Measurements from ENCODE around the gene AGAP1.
A peak's percentile ranks its signal among the peaks of the same experiment; 100 is the strongest.

AGAP1 gene

GRCh38 chr2:235949567-235950472 lies 456.0 kb downstream of the AGAP1 start:
- ATAC-seq: no peak
- DNase-seq: no peak

GRCh38 chr2:235950473-235950809 lies 456.6 kb downstream of the AGAP1 start:
- ATAC-seq: no peak
- no peak for DNase-seq

- ATAC-seq (no peak), DNase-seq (no peak)
These were observed 457.6 kb downstream of the AGAP1 start for GRCh38 chr2:235951493-235951892.

- ATAC-seq (peak; percentile 57), DNase-seq (peak; percentile 3)
These were observed 458.1 kb downstream of the AGAP1 start for GRCh38 chr2:235951982-235952381.

- ATAC-seq (no peak), DNase-seq (no peak)
These were observed 458.9 kb downstream of the AGAP1 start for GRCh38 chr2:235952714-235953113.

- DNase-seq (no peak), ATAC-seq (no peak)
These were observed 460.4 kb downstream of the AGAP1 start for GRCh38 chr2:235954281-235954680.

GRCh38 chr2:235954888-235955480 lies 461.1 kb downstream of the AGAP1 start:
- ATAC-seq (no peak), DNase-seq (no peak)

GRCh38 chr2:235955664-235956063 lies 461.8 kb downstream of the AGAP1 start:
- DNase-seq: no peak
- no peak for ATAC-seq

- ATAC-seq: no peak
- DNase-seq: no peak
These were observed 462.6 kb downstream of the AGAP1 start for GRCh38 chr2:235956281-235956970.

- no peak for ATAC-seq
- DNase-seq: no peak
These were observed 463.4 kb downstream of the AGAP1 start for GRCh38 chr2:235957251-235957650.

GRCh38 chr2:235958221-235958930 lies 464.5 kb downstream of the AGAP1 start:
- DNase-seq (no peak), ATAC-seq (no peak)

GRCh38 chr2:235958931-235959410 lies 465.1 kb downstream of the AGAP1 start:
- ATAC-seq: no peak
- DNase-seq: no peak

GRCh38 chr2:235960011-235960715 lies 466.3 kb downstream of the AGAP1 start:
- ATAC-seq: no peak
- DNase-seq: no peak

- ATAC-seq: peak; percentile 12
These were observed 467.1 kb downstream of the AGAP1 start for GRCh38 chr2:235960716-235961640.

GRCh38 chr2:235961711-235962110 lies 467.9 kb downstream of the AGAP1 start:
- ATAC-seq (no peak), DNase-seq (no peak)

More at GRCh38 chr2:235960716-235961640, 467.1 kb downstream of the AGAP1 start:
- DNase-seq: no peak

GRCh38 chr2:235963853-235964577 lies 470.2 kb downstream of the AGAP1 start:
- ATAC-seq: no peak
- no peak for DNase-seq

- no peak for DNase-seq
- no peak for ATAC-seq
These were observed 471.0 kb downstream of the AGAP1 start for GRCh38 chr2:235964787-235965390.

- DNase-seq: no peak
- ATAC-seq: no peak
These were observed 472.6 kb downstream of the AGAP1 start for GRCh38 chr2:235966396-235966795.
